H9 (cell line): Measurements from ENCODE around the gene SLC16A6. TPM values are rescaled to one million over a fixed set of nuclear protein-coding genes. Genes with fewer than 3 reads are reported as not detected.

Experiments used
- DNase-seq: peaks from one replicate; pipeline ENCODE4 v3.0.0-alpha.2; 2017
- H2AFZ ChIP-seq: one replicate; pipeline ENCODE4 v1.6.1; 2013; ENCODE audit warnings: mild to moderate bottlenecking, low read length, control low read depth, moderate library complexity
- H2AK5ac ChIP-seq: 2 replicates; pipeline ENCODE4 v1.6.1; 2013; ENCODE audit warnings: low read length, control low read depth, mixed read lengths; ENCODE audit not compliant: insufficient read length
- H2BK120ac ChIP-seq: one replicate; pipeline ENCODE4 v1.6.1; 2013; ENCODE audit warnings: low read depth, mild to moderate bottlenecking, low read length, control low read depth, inconsistent platforms; ENCODE audit not compliant: poor library complexity, severe bottlenecking
- H2BK12ac ChIP-seq: 2 replicates; pipeline ENCODE4 v1.6.1; 2013; ENCODE audit warnings: low read length, control low read depth, mixed read lengths, low read depth; ENCODE audit not compliant: insufficient read length
- H2BK15ac ChIP-seq: 2 replicates; pipeline ENCODE4 v1.6.1; 2013; ENCODE audit warnings: low read depth, low read length, control low read depth
- H2BK20ac ChIP-seq: one replicate; pipeline ENCODE4 v1.6.1; 2013; ENCODE audit warnings: low read depth, mild to moderate bottlenecking, low read length, control low read depth, inconsistent platforms; ENCODE audit not compliant: poor library complexity, severe bottlenecking
- H2BK5ac ChIP-seq: 2 replicates; pipeline ENCODE4 v1.6.1; 2013; ENCODE audit warnings: low read length, control low read depth, mixed read lengths; ENCODE audit not compliant: insufficient read length
- H3K14ac ChIP-seq: 2 replicates; pipeline ENCODE4 v1.6.1; 2013; ENCODE audit warnings: low read length, control low read depth; ENCODE audit not compliant: insufficient read depth
- H3K18ac ChIP-seq: 2 replicates; pipeline ENCODE4 v1.6.1; 2013; ENCODE audit warnings: low read depth, mild to moderate bottlenecking, mixed read lengths, low read length, control low read depth; ENCODE audit not compliant: insufficient read length
- H3K23ac ChIP-seq: 2 replicates; pipeline ENCODE4 v1.6.1; 2013; ENCODE audit warnings: low read length, control low read depth, mixed read lengths, low read depth; ENCODE audit not compliant: insufficient read length
- H3K23me2 ChIP-seq: 2 replicates; pipeline ENCODE4 v1.6.1; 2013; ENCODE audit warnings: low read depth, mild to moderate bottlenecking, mixed read lengths, low read length, control low read depth; ENCODE audit not compliant: insufficient read length, poor library complexity, severe bottlenecking
- H3K27ac ChIP-seq: 2 replicates; pipeline ENCODE4 v1.5.1; 2013; ENCODE audit warnings: low read length, control low read depth, mixed read lengths, low read depth; ENCODE audit not compliant: insufficient read length
- H3K27me3 ChIP-seq: 2 replicates; pipeline ENCODE4 v1.6.1; 2013; ENCODE audit warnings: low read length, control low read depth, inconsistent platforms; ENCODE audit not compliant: insufficient read depth
- H3K4ac ChIP-seq: 2 replicates; pipeline ENCODE4 v1.6.1; 2013; ENCODE audit warnings: low read depth, mild to moderate bottlenecking, control low read depth, inconsistent platforms, low read length, moderate library complexity
- H3K4me1 ChIP-seq: 2 replicates; pipeline ENCODE4 v1.6.1; 2013; ENCODE audit warnings: low read length, control low read depth, inconsistent platforms; ENCODE audit not compliant: insufficient read depth
- H3K4me2 ChIP-seq: 2 replicates; pipeline ENCODE4 v1.6.1; 2013; ENCODE audit warnings: low read length, control low read depth, mixed read lengths; ENCODE audit not compliant: insufficient read length, insufficient read depth
- H3K56ac ChIP-seq: 2 replicates; pipeline ENCODE4 v1.6.1; 2013; ENCODE audit warnings: low read depth, mild to moderate bottlenecking, mixed read lengths, low read length, control low read depth; ENCODE audit not compliant: insufficient read length
- H3K79me1 ChIP-seq: 2 replicates; pipeline ENCODE4 v1.6.1; 2013; ENCODE audit warnings: low read depth, mild to moderate bottlenecking, moderate library complexity, low read length, control low read depth, inconsistent platforms; ENCODE audit not compliant: insufficient read depth, poor library complexity, severe bottlenecking
- H3K79me2 ChIP-seq: 2 replicates; pipeline ENCODE4 v1.6.1; 2013; ENCODE audit warnings: low read length, control low read depth, inconsistent platforms; ENCODE audit not compliant: insufficient read depth
- H3K9ac ChIP-seq: 2 replicates; pipeline ENCODE4 v1.6.1; 2013; ENCODE audit warnings: low read length, control low read depth, mixed read lengths; ENCODE audit not compliant: insufficient read length; ENCODE audit errors: extremely low read depth
- H3K9me3 ChIP-seq: one replicate; pipeline ENCODE4 v1.6.1; 2013; ENCODE audit warnings: low read depth, low read length, inconsistent platforms; ENCODE audit not compliant: control insufficient read depth
- H3T11ph ChIP-seq: one replicate; pipeline ENCODE4 v1.6.1; 2013; ENCODE audit warnings: mild to moderate bottlenecking, low read length, control low read depth, inconsistent platforms
- H4K20me1 ChIP-seq: one replicate; pipeline ENCODE4 v1.6.1; 2013; ENCODE audit not compliant: control insufficient read depth, insufficient read length, insufficient read depth
- H4K5ac ChIP-seq: 2 replicates; pipeline ENCODE4 v1.6.1; 2013; ENCODE audit warnings: low read depth, mild to moderate bottlenecking, mixed read lengths, low read length, control low read depth; ENCODE audit not compliant: insufficient read length
- H4K8ac ChIP-seq: replicated peaks from 2 replicates; pipeline ENCODE4 v1.6.1; 2013; ENCODE audit warnings: low read length, control low read depth, mixed read lengths, low read depth; ENCODE audit not compliant: insufficient read length
- H4K91ac ChIP-seq: 2 replicates; pipeline ENCODE4 v1.6.1; 2013; ENCODE audit warnings: low read depth, mild to moderate bottlenecking, moderate library complexity, mixed read lengths, low read length, control low read depth; ENCODE audit not compliant: insufficient read length
- H3K27ac Mint-ChIP-seq, 3 experiments: 2 replicates in 2 of 3; 3 replicates in 1 of 3; pipeline ENCODE4 v1.8.0; 2020 to 2021; ENCODE audit warnings: mixed read lengths in 3 of 3, mild to moderate bottlenecking in 1 of 3, moderate library complexity in 1 of 3
- H3K27me3 Mint-ChIP-seq: 2 replicates; pipeline ENCODE4 v1.8.0; 2021; ENCODE audit warnings: low read depth, mild to moderate bottlenecking, moderate library complexity, mixed read lengths
- H3K36me3 Mint-ChIP-seq, 3 experiments: 2 replicates in 2 of 3; 3 replicates in 1 of 3; pipeline ENCODE4 v1.8.0; 2020 to 2021; ENCODE audit warnings: low read depth in 3 of 3, mixed read lengths in 3 of 3; ENCODE audit not compliant: insufficient read depth in 1 of 3
- H3K4me1 Mint-ChIP-seq, 2 experiments: 2 replicates each; pipeline ENCODE4 v1.8.0; 2020; ENCODE audit warnings: mixed read lengths in 2 of 2
- H3K4me3 Mint-ChIP-seq, 2 experiments: 2 replicates in 1 of 2; 3 replicates in 1 of 2; pipeline ENCODE4 v1.8.0; 2020 to 2021; ENCODE audit warnings: mild to moderate bottlenecking in 2 of 2, mixed read lengths in 2 of 2, moderate library complexity in 1 of 2
- H3K9me3 Mint-ChIP-seq, 2 experiments: 2 replicates in 1 of 2; 3 replicates in 1 of 2; pipeline ENCODE4 v1.8.0; 2020; ENCODE audit warnings: mild to moderate bottlenecking in 2 of 2, mixed read lengths in 2 of 2, moderate library complexity in 1 of 2
- WGBS: extraction: QIAGEN DNeasy Blood & Tissue Kit; methylation state at CpG from one replicate; pipeline ENCODE4 v1.1.7; 2013; ENCODE audit warnings: missing lambda C conversion rate, low lambda C conversion rate, mixed read lengths; ENCODE audit not compliant: insufficient read length; ENCODE audit errors: extremely low coverage; 5-methylcytosine and 5-hydroxymethylcytosine counted together
- total RNA-seq: library from RNA; stranded (reverse); gene quantifications from 2 replicates; pipeline ENCODE4 v1.2.1, GENCODE V29; 2021
- TF ChIP-seq, protein P1 (sequence below): fragments of 200-600 bp; sonication (generic); conservative IDR thresholded peaks from 3 replicates; pipeline ENCODE4 v1.8.0; 2021; ENCODE audit warnings: antibody characterized with exemption, mild to moderate bottlenecking

SLC16A6 gene
- total RNA-seq, 1 experiment from 2014 or later: 0.33 TPM

DNA sequence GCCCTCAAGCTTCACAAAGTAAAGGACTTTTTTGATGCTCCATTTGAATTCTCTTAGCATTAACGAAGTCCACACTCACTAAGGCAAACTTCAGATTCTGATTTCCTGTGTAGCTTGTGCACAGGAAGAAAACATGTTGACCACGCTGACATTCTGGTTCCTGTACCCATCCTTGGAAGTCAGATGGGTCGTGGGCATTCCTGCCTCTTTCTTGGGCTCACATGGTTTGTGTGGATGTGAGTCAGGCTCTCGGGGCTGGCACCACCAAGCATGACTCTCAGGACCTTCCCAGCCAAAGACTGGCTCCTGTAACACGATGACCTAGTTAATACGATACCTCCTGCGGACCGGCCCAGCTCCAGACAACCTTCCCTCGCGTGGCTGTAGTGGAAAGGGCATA, 33.2 kb upstream of the SLC16A6 start:
- H3K4me1 Mint-ChIP-seq: peaks cover 13 to 19% of the 10 kb centered on the region in 2 experiments
- H4K91ac ChIP-seq: no peak overlapping the region
- H3K27ac Mint-ChIP-seq: no peak overlapping the region
- no peak overlapping the region for H2BK20ac ChIP-seq
- H2BK15ac ChIP-seq: no peak overlapping the region
- no peaks in the 10 kb centered on the region for H3K27me3 ChIP-seq
- no peak overlapping the region for H3T11ph ChIP-seq
- no peak overlapping the region for H3K4me2 ChIP-seq
- H3K27me3 Mint-ChIP-seq: no peaks in the 10 kb centered on the region
- H2BK12ac ChIP-seq: no peak overlapping the region
- TF ChIP-seq, protein P1, sequence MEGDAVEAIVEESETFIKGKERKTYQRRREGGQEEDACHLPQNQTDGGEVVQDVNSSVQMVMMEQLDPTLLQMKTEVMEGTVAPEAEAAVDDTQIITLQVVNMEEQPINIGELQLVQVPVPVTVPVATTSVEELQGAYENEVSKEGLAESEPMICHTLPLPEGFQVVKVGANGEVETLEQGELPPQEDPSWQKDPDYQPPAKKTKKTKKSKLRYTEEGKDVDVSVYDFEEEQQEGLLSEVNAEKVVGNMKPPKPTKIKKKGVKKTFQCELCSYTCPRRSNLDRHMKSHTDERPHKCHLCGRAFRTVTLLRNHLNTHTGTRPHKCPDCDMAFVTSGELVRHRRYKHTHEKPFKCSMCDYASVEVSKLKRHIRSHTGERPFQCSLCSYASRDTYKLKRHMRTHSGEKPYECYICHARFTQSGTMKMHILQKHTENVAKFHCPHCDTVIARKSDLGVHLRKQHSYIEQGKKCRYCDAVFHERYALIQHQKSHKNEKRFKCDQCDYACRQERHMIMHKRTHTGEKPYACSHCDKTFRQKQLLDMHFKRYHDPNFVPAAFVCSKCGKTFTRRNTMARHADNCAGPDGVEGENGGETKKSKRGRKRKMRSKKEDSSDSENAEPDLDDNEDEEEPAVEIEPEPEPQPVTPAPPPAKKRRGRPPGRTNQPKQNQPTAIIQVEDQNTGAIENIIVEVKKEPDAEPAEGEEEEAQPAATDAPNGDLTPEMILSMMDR: no peak
- no peaks in the 10 kb centered on the region for H3K4me1 ChIP-seq
- H3K4me3 Mint-ChIP-seq: no peak overlapping the region
- H3K9me3 Mint-ChIP-seq: peaks cover 0 to 4% of the 10 kb centered on the region in 2 experiments; a peak in 2 of 5 replicates
- no peak overlapping the region for H2BK5ac ChIP-seq
- no peak overlapping the region for H3K9ac ChIP-seq
- H3K4ac ChIP-seq: no peak overlapping the region
- H3K27ac ChIP-seq: no peak overlapping the region
- H2AFZ ChIP-seq: no peak overlapping the region
- H3K36me3 Mint-ChIP-seq: peaks cover 0 to 2% (median 0%) of the 10 kb centered on the region in 3 experiments; a peak in 1 of 7 replicates
- WGBS: no CpG with 5 or more reads among the region's 10 CpGs
- no peaks in the 10 kb centered on the region for H4K20me1 ChIP-seq
- no peak overlapping the region for H3K23ac ChIP-seq
- H3K79me2 ChIP-seq: no peaks in the 10 kb centered on the region
- no peak overlapping the region for H2AK5ac ChIP-seq
- no peak overlapping the region for H4K5ac ChIP-seq
- H2BK120ac ChIP-seq: no peak overlapping the region
- H3K9me3 ChIP-seq: no peaks in the 10 kb centered on the region
- no peak overlapping the region for H3K18ac ChIP-seq
- H3K14ac ChIP-seq: no peak overlapping the region
- H4K8ac ChIP-seq: no peak overlapping the region
- DNase-seq: no peak
- H3K23me2 ChIP-seq: no peaks in the 10 kb centered on the region
- no peaks in the 10 kb centered on the region for H3K79me1 ChIP-seq
- no peak overlapping the region for H3K56ac ChIP-seq
